Stimulated activated CD4-positive, alpha-beta T cell treated with anti-CD3 and anti-CD28 coated beads, Interleukin-1b, Interleukin-23, amount 100 ng/mL, for 48 hours (primary cell): Measurements from ENCODE around the gene POU3F2.

Experiments
- DNase-seq: peaks from one replicate; pipeline ENCODE4 v3.0.0-alpha.2; 2020

POU3F2 gene

DNA sequence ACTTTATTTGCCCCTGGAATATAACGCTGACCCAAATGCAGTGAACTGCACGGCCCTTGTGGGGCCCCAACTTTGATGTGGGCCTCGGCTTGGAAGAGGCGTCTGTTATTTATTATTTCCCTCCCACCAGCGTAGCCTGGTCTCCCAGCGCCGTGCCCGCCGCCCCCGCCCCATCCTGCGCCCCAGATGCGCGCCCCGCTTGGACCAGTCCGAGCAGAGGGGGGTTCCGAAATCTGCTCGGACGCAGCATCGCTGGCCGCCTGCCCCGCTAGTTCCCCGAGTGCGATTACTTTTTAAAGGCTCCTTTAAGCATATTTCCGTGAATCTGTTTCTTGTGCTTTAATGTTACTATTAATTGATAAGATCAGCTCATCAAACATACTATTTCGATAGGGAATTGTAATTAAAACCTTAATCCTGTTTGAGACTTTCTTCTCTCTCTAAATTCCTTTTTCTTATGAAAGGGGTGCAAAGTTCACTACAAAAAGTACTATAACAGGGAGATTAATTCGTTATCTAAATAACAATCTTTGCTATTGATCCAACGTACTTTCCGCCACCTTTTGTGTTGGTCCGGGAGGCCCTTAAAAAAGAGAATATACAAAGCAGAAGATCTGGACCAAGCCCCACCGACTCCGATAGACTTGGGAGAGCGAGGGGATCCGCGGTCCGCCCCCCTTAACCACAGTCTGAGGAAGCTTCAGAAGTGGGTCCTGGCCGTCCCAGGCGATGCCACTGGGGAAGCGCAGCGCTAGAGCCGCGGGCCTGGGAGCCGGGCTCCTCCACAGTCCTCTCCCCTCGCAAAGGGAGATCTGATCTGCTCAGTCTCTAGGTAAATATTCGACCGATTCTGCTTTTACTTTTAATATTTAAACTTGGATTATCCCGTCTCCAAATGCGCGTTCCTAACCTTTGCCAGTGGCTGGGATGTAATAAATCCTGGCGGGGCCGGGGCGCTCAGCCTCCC lies 10.2 kb downstream of the POU3F2 start:
- DNase-seq: no peak

DNA sequence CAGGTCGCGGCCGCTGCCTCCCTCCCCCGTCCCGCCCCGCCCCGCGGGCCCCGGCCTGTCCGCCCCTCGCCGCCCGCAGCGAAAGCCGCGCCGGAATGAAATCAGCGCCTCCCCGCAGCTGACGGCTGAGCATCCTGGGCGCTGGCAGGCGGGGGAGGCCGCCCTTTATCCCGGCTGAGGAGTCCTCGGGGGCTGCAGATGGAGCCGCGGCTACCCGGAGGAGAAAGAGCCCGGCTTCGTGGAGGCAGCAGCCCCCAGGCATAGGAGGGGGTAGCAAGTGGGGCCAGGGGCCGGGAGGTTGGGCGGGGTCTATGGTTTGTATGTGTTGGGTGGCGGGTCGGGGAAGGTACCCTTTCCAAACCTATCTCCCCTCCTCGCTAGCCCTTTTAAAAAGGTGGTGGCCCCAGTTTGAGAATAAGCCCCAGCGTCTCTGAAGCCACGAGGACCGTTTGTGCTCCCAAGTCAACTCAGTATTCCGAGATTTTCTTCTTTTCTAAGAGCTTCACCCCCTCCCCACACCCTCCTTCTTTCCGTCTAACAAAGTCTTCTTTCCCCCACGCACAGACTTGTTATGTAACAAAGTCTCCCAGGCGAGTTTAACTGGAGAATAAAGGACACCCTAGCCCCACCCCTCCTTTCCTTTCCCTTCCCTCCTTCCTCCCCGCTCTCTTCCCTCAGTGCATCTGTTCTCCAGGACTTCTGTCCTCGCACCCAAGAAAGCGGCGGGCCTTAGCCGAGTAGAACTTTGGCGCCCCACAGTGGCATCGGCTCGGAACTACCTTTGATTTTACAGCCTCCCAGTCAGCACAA lies 11.0 kb downstream of the POU3F2 start:
- peak; percentile 63 for DNase-seq

DNA sequence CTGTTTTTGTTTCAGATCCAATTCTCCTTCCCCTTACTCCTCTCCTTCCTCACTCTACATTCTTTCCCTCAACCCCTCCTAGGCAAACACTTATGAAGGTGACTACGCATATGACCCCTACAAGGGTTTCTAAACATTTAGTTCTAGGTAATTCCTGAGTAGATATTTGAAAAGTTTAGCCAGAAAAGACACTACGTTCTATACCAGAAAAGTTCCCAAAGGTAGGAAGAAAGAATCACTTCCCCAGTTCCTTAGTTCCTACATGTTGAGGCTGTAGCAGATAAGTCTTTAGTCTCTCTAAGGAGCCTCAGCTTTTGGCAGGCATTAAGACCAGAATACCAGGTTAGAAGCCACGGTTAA lies 11.6 kb downstream of the POU3F2 start:
- no peak for DNase-seq

DNA sequence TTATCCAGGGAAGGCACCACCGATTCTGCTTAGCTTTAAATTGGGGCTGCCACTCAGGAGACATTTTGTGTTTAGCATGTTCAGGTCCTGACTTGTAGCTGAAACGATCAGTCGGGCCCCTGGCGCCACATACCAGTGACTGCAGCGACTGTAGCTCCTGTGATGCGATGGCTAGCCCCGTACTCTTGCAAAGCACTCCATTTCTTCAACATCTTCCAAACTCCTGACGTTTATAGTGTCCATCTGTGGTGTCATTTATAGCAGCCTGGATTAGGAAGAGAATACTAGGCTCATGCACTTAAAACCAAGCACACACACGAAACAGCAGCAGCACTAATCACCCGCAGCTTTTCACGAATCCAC lies 13.0 kb downstream of the POU3F2 start:
- DNase-seq: no peak

DNA sequence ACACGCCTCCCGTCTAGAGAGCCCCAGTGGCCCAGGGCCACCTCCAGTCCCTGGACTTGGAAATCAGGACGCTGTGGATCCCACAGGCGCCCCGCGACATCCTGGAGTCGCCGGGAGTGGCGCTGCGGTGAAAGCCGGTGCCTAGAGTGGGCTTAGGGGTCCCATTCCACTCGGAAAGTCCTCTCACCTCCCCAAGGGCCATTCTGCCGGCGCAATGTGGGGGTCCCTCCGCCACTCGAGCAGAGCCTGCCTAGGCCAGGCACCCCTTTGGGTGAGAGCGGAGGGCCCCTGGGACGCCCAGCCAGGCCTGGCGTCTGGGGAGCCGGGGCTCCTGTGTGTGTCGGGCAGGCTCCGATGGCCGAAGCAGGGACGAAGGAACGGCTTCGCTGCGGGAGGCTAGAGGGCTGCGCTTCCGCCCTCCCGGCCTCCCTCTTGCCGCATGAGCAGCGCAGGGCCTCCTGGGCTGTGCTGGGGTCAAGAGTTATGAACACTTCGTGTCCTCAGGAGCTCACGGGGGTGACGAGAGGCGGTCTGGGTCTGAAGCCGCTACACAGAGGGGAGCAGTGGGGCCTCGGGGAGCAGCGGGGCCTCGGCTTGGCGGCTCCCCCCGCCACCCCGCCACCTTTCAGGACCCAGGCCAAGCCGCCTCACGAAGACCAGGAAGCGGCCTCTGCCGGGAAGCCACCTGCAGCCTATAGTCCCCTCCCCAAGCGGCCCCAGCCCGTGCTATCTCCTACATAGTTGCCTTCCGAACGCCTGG lies 13.6 kb downstream of the POU3F2 start:
- no peak for DNase-seq

DNA sequence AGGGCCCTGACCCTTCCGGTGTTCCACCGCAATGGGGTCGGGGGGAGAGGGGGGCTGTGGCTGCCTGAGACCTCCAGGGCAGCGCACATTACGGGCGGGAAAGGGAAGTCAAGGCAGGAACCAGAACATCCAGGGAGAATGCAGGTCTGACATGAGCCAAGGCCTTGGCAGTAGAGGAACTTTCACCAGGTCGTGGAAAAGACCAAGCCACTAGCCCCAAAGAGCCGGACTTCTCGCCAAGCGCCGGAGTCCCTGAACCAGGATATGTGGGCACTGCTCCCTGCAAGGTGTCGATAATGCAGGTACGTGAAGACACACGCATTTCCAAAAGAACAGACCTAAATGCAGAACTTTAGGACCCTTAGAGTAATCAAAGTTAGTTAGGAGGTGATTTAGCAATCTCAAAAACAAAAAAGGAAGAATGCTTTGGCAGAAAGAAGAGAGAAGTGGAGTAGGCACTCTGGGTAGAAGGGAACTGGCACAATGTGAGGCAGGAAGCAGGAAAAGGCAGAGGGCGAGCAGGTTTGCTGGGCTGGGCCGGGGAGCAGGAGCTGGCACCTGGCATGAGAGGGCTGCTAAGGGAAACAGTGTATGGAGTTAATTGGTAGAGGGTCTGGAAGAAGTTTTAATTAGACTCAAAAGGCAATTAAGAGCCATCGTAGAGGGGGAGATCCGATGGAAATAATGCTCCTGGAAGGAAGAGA lies 14.3 kb downstream of the POU3F2 start:
- DNase-seq: no peak

DNA sequence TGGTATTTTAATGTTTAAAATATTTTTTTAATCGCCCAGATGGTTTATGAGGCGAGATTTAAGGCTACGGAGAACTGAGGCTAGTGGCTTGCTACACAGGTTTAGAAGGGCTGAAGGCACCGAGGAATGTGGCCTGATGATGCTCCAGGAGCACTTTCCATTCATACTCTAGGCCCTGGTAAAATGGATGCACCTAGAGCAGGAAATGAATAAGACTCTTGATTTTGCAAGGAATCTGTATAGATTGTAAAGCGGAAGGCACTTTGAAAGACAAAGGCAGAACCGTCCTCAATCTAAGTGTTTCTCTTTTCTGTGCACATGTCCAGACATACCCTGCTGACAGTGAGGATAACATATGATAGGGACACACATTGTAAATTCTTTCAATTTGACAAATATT lies 30.1 kb downstream of the POU3F2 start:
- DNase-seq: no peak

DNA sequence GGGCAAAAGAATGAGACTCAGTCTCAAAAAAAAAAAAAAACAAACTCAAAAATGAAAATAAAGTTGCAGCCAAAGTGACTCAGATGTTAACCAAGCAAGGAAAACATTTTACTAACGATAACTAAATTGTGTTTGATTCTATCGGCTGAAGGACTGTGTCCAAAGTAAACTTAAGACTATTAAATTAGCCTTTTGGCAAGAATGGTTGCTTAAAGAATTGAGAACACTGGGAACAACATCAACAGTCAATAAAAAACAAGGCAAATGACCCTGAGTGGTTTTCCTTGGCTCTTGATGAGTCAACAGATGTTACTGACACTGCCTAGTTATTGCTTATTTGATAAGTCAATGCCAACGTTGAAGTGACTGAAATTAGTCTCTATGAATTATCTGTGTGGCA lies 36.7 kb downstream of the POU3F2 start:
- DNase-seq: no peak

DNA sequence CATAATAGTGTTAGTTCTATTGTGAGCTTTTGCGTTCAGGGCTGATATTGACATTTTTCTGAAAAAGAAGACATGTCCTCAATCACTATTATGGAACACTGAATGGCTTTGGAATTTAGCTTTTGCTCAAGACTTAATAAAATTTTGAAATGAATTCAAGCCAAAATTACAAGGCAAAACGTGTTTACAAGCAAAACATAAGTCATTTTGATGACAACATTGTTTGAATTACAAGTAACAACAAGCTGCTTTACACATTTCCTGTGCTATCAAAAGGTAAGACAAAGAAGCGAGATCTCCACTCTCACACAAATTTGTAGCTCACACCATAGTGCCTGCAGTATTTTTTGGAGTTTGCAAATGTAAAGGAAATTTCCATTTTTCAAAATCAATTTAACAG lies 37.4 kb downstream of the POU3F2 start:
- DNase-seq: no peak

DNA sequence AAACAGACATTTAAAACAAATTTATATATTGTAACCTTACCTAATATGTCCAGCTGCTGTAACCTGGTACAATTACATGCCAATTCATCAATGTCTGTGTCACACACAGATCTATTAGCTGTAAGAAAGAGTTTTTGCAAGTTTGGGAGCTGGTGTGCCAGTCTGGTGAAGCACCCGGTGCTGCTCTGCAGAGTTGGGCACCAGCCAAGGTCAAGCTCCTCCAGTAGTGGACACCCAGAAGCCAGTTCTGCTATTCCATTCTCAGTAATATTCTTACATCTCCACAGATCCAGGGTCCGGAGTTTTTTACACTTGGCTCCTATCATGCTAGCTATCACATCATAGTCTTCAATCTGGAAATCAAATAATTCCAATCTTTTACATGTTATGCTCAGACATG lies 41.0 kb downstream of the POU3F2 start:
- no peak for DNase-seq

DNA sequence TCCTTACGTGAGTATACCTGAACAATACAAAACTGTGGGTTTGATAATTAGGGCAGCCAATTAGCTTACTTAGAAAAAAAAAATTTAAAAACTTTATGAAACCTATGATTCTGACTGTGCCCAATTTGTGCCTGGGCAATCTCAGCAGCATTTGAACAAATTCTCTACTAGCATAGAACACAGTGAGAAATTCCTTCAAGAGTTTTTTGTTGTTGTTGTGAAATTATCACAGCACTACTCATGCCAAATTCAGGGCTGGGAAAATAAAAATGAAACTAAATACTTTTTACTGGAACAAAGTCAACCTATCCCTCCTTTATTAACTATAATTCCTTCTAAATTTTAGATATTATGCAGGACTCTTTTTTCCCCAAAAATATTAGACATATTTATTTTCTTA lies 42.9 kb downstream of the POU3F2 start:
- no peak for DNase-seq

DNA sequence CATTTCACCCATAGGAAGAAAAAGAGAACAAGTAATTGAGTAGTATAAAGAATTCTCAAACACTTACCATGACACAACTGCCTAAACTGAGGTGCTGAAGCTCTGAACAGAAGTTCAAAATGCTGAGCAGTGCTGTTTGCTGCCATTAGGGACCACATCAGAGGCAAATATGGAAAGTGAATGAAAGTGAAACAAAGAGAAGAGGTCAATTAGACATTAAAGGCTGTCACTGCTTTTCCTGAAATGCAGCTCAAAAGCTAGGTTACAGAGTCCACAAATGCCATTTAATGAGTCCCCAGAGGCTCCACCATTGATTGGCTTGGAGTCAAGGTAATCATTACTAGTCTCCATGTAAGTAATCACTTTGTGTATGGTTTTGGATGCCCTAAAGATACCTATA lies 46.1 kb downstream of the POU3F2 start:
- DNase-seq: no peak

DNA sequence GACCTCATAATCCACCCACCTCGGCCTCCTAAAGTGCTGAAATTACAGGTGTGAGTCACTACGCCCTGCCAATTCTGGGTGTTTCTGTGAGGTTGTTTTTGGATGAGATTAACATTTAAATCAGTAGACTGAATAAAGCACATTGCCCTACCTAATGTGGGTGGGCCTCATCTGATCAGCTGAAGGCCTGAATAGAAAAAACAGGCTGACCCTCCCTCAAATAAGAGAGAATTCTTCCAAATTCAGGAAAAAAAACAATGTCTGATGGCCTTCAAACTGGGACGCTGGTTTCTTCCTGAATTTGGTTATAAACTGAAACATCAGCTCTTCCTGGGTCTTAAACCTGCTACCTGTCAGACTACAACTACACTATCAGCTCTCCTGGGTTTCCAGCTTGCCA lies 51.0 kb downstream of the POU3F2 start:
- DNase-seq: no peak

DNA sequence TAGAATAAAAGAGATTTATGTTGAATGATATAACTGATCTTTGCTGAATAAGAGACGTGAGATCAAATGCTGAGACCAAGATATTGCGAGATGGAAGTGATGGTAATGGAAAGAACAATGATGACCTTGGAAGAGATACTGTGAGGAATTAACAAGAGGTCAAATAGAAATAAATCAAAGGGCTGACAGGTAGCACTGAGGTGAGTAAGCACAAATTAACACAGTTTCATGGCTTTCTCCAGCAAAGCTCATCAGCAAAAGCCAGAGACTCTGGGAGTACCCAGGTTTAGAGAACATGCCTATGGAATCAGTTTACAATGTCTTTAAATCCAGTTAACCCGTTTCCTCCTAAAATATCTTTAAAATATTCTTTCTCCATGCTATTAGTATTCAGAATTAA lies 53.3 kb downstream of the POU3F2 start:
- DNase-seq: no peak
